HG02763 (cell line): Measurements from ENCODE around the gene MAFG.

Experiments
- ATAC-seq: cut with Tn5 transposase; IDR thresholded peaks from one replicate; pipeline ENCODE4 v1.9.1; 2021; ENCODE audit warnings: mild to moderate bottlenecking, moderate library complexity; ENCODE audit not compliant: unreplicated experiment

The MAFG gene

GRCh38 chr17:81870131-81870980 is 57.2 kb downstream of the MAFG start:
- peak; percentile 8 for ATAC-seq

GRCh38 chr17:81869221-81870130 is 58.1 kb downstream of the MAFG start:
- ATAC-seq = no peak

GRCh38 chr17:81868674-81869220 is 58.8 kb downstream of the MAFG start:
- ATAC-seq = no peak
